Testis (tissue), 2 donors: ENCODE data around the gene PTPRN2.

Experiments
- POLR2A ChIP-seq: fragments of 450-650 bp; IDR thresholded peaks from one replicate; pipeline ENCODE4 v1.6.1; 2017; ENCODE audit warnings: antibody characterized with exemption, mild to moderate bottlenecking, moderate library complexity
- TF ChIP-seq, protein P1 (sequence below), 3 experiments: fragments of 450-650 bp in 2 of 3; fragments of 200-600 bp in 1 of 3; sonication (generic) in 1 of 3; IDR thresholded peaks; one replicate each; pipeline ENCODE4 v1.5.1; 2016 to 2019; ENCODE audit warnings: antibody characterized with exemption in 3 of 3, mild to moderate bottlenecking in 2 of 3, moderate library complexity in 1 of 3

DNA sequence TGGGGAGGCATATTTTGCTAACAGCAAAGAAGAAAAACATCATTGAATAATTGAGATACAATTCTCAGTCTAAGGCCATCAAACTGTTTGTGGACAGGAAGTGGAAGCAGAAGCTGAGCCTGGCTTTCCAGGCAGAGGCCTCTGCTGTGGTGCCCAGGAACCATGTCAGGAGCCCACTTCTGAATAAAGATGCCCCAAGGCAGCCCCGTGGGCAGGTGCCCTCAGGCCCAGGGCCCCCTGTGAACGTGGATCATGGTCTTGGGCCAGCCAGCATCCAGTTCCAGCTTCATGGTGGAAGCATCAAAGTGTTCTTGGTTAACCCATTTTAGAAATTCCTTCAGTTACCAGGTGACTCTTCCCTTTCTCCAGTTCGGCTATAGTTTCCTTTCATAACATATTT is 346.8 kb downstream of the PTPRN2 start:
- TF ChIP-seq, protein P1, sequence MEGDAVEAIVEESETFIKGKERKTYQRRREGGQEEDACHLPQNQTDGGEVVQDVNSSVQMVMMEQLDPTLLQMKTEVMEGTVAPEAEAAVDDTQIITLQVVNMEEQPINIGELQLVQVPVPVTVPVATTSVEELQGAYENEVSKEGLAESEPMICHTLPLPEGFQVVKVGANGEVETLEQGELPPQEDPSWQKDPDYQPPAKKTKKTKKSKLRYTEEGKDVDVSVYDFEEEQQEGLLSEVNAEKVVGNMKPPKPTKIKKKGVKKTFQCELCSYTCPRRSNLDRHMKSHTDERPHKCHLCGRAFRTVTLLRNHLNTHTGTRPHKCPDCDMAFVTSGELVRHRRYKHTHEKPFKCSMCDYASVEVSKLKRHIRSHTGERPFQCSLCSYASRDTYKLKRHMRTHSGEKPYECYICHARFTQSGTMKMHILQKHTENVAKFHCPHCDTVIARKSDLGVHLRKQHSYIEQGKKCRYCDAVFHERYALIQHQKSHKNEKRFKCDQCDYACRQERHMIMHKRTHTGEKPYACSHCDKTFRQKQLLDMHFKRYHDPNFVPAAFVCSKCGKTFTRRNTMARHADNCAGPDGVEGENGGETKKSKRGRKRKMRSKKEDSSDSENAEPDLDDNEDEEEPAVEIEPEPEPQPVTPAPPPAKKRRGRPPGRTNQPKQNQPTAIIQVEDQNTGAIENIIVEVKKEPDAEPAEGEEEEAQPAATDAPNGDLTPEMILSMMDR (IDR thresholded peaks at IDR 0.05): no peak
- TF ChIP-seq POLR2A: no peak
